Hepatocyte (in vitro differentiated cells): ENCODE results near the gene PDE4D.

ENCODE experiments used
- CTCF ChIP-seq: fragments of 200-600 bp; sonication (generic); IDR thresholded peaks from 2 replicates; pipeline ENCODE4 v1.5.1; 2016; ENCODE audit warnings: antibody characterized with exemption, mild to moderate bottlenecking; ENCODE audit not compliant: poor library complexity
- EZH2 ChIP-seq: fragments of 200-600 bp; sonication (generic); IDR thresholded peaks from 2 replicates; pipeline ENCODE4 v1.6.1; 2016; ENCODE audit warnings: antibody characterized with exemption, mild to moderate bottlenecking, borderline replicate concordance
- EZH2phosphoT487 ChIP-seq: fragments of 200-600 bp; sonication (generic); IDR thresholded peaks from one replicate; pipeline ENCODE4 v1.6.1; 2018; ENCODE audit warnings: antibody characterized with exemption, mild to moderate bottlenecking, low read depth, moderate library complexity; ENCODE audit not compliant: unreplicated experiment, severe bottlenecking

GRCh38 chr5:59540366-59540765, 353.2 kb downstream of the PDE4D start:
- no peak for TF ChIP-seq EZH2
- no peak for TF ChIP-seq CTCF
- no peak for TF ChIP-seq EZH2phosphoT487
